Measurements from ENCODE around the gene CDK5RAP2. TPM values are rescaled to one million over a fixed set of nuclear protein-coding genes. Genes with fewer than 3 reads are reported as not detected.

CDK5RAP2 gene
- total RNA-seq, 1 experiment from 2014 or later, result 44.8 TPM

- DNase-seq (ENCODE audit: low read depth), result no peak
Measured at GRCh38 chr9:120438836-120439546, 141.0 kb downstream of the CDK5RAP2 start.

DNA sequence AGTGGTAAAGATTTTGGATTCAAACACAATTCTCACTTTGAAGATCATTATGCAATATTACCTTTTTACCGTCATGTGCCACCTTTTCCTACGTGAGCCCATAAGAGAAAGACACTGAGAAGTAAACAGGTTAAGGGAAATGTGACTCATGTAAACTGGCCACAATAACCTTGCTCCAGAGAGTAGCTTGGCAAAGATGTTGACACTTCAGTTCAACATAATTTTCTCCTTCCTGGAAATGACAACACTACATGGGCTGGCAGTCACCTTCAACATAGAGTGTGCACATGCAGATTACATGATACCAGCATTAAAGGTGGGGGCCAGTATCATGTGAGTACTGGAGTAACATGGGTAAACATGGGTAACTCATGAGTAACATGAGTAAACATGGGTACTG lies 141.9 kb downstream of the CDK5RAP2 start:
- DNase-seq (ENCODE audit: low read depth), result no peak

- DNase-seq (ENCODE audit: low read depth), result peak; percentile 35
Measured at GRCh38 chr9:120436983-120437475, 142.9 kb downstream of the CDK5RAP2 start.

GRCh38 chr9:120436446-120436845 lies 143.5 kb downstream of the CDK5RAP2 start:
- no peak for DNase-seq (ENCODE audit: low read depth)

DNA sequence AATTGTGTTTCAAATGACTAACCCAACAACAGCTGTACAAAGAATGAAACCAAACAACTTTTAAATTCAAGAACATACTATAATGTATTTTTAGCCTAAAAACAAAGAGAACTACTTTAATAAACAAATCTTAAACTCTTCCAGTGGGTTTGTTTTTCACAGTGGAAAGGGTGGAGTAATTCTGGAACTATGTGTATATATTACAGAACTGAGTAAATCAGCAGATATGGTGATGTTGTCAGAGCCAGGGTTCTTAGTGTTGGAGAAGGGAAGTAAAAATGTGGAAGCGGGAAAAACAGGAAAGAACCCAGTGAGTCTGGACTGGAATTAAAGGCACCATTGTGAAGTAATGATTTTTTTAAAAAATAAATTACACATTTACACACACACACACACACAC lies 144.9 kb downstream of the CDK5RAP2 start:
- DNase-seq (ENCODE audit: low read depth), result peak; percentile 60

GRCh38 chr9:120434532-120434931 lies 145.4 kb downstream of the CDK5RAP2 start:
- peak; percentile 78 for DNase-seq (ENCODE audit: low read depth)

DNA sequence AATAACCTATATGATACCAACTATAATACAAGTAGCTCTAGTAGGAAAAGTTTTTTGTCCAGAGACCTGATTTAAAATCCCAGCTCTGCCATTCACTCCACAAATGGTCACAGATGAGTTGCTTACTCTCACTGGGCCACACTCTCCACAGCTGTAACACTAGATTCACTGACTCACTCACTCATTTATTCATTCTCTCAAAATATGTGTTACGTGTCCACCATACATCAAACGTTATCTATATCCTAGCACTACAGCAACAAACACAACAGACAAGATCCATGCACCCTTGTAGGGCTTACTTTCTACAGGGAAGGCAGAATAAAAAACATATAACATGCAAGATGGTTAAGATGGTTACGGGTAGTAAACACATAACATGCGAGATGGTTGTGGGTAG lies 146.3 kb downstream of the CDK5RAP2 start:
- DNase-seq (ENCODE audit: low read depth), result no peak

GRCh38 chr9:120432600-120432999 lies 147.4 kb downstream of the CDK5RAP2 start:
- no peak for DNase-seq (ENCODE audit: low read depth)

GRCh38 chr9:120431268-120431667 lies 148.7 kb downstream of the CDK5RAP2 start:
- no peak for DNase-seq (ENCODE audit: low read depth)

DNA sequence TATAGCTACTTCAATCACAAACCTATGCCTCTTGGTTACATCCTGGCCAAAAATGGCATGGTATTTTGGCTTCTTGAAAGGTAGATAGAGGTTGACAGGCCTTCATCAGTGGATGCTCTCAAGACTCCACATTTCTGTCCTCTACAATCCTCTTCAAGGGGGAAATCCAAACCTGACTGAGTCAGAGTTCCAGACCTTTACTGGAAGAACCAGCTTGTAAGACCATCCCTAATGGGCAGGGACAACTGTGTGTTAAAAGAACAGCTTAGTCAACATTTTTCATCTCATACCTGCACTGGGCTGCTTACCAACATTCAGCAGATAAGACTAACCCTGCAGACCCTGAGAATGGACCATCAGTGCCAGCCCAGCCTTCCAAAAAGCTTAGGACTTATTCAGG lies 155.7 kb downstream of the CDK5RAP2 start:
- DNase-seq (ENCODE audit: low read depth), result peak; percentile 34

- no peak for DNase-seq (ENCODE audit: low read depth)
Measured at GRCh38 chr9:120423812-120424211, 156.2 kb downstream of the CDK5RAP2 start.

DNA sequence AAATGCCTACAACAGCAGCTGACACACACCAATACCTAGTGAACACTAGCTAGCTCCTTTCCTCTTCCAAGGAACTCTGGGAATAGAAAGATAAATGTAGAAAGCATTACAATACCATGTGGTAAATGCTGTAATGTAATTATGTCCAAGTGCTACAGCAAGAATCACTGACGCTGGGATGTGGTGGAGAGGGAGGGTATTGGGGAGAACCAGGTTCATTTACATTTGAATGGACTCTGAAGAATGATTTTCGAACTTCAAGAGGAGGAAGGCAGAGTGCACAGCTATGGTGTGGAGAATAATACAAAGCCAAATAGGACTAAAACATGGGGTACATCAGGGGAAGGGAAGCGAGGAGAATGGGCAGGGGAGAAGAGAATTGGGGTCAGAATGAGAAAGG lies 158.0 kb downstream of the CDK5RAP2 start:
- DNase-seq (ENCODE audit: low read depth), result no peak

DNA sequence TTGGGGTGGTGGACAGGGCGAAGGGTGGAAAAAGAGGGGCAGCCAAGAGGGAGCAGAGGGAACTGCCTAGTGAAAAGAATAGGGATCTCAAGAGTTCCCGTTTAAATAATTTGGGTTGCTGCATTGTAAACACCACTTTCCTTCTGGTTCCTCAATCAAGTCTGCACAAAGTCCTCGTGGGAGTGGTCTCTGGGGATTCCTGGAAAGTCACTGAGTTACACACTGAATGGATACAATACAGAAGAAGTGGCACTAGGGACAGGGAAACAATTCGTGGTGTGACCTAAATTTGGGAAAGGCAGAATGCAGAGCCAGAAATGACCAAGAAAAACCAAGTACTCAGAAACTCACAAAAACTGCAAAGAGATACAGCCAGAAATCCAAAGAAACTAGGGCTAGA lies 161.7 kb downstream of the CDK5RAP2 start:
- no peak for DNase-seq (ENCODE audit: low read depth)

DNA sequence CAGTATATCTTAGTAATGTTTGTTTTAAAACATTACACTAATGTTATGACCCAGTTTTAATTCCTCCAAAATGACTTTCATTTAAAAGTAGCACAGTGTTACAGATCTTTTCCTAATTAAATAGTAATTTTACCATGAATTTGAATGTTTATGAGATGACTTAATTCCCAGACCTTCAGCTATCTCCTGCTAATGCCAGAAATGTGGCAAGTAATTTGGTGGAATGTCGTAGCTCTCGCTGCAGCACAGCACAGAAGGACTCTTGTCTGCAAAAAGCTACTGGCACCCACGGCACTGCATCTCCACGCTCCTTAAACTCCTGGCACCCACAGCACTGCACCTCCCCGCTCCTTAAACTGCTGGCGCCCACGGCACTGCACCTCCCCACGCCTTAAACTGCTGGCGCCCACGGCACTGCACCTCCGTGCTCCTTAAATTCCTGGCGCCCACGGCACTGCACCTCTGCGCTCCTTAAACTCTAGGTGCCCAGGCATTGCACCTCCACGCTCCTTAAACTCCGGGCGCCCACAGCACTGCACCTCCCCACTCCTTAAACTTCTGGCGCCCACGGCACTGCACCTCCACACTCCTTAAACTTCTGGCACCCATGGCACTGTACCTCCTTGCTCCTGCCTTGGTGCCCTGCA lies 163.1 kb downstream of the CDK5RAP2 start:
- no peak for DNase-seq (ENCODE audit: low read depth)

DNA sequence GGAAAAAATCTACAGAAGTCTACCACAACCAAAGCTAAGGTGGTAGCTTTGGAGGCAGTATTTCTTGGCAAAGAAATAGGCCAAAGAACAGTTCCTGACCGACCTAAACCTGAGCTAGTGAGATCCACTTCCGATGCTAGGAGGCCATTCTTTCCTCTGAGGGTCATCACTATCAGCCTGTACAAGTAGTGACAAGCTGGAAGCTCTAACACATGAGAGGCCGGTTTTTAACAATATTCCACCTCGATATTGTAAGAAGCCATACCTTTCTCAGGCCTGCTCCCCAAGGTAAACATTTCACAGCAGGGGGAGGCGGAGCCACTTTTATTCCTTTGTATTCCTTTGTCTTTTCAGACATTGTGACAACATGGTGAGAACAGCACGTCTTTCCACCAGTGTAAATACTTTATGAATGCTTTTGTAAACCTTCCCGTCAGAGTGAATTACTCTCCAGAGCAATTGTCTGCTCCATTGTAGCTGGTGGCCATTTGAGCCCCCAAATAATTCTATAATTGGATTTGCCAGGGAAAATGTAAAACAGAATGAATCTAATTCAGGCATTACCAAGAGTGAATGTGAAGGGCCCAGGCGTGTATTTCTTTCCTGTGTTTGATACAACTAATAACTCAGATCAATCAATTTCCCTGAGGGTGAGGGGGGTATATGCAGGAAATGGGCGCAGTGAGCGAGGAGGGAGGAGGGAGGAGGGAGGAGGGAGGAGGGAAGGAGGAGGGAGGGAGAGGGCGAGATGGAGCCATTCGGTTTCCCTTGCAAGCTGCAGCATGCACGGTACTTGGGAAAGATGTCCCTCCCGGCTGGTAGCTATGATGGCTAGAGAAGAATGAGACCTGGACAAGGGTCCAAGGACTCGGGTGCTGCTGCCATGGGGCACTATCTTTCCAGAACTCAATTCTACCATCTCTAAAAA lies 166.6 kb downstream of the CDK5RAP2 start:
- DNase-seq (ENCODE audit: low read depth), result no peak

DNA sequence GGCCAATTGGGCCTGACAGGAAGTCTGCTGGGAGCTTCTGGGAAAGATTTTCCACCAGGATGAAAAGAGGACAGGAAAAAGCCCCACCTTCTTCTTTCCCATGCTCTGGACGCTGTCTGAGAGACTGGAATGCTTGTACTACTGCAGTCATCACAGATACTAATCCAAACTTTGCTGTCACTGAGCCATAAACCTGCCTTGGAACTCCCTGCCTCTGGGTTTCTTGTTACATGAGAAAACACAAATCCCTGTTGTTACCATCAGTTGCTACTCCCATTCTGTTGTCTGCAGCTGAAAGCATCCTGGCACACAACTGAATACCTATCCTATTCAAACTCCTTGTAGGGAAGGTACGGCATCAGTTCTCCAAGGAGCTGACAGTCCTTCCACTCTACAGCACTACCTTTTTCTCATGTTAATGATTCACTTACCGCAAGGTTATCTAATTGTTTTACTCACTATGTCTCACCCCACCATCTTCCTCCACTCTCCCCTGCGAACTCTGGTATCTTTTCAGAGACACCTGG lies 167.5 kb downstream of the CDK5RAP2 start:
- peak; percentile 37 for DNase-seq (ENCODE audit: low read depth)

- DNase-seq (ENCODE audit: low read depth), result no peak
Measured at GRCh38 chr9:120411862-120412424, 168.0 kb downstream of the CDK5RAP2 start.

DNA sequence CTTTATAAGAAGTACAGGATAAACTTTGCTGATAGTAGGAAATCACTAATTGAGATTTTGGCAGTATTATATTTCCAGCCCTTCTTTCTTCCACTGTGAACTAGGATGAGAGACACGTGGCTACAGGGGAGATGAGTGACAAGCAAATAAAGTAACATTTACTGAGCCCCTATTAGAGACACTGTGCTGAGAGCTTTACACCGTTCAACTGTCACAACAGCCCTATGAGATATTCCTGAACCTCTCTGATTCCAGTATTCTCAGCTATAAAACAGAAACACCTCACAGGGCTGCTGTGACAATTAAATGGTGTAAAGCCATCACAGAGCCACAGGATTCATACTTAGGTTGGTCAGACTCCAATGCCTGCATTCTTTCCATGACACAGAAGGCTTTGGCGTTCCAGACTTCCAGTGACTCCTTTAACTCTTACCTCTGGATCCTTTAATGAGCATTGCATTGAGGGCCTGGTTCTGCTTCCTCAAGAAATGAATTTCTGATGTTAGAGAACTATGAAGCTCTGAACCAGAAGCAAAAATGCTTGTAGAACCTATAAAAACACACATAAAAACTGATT lies 169.0 kb downstream of the CDK5RAP2 start:
- no peak for DNase-seq (ENCODE audit: low read depth)

DNA sequence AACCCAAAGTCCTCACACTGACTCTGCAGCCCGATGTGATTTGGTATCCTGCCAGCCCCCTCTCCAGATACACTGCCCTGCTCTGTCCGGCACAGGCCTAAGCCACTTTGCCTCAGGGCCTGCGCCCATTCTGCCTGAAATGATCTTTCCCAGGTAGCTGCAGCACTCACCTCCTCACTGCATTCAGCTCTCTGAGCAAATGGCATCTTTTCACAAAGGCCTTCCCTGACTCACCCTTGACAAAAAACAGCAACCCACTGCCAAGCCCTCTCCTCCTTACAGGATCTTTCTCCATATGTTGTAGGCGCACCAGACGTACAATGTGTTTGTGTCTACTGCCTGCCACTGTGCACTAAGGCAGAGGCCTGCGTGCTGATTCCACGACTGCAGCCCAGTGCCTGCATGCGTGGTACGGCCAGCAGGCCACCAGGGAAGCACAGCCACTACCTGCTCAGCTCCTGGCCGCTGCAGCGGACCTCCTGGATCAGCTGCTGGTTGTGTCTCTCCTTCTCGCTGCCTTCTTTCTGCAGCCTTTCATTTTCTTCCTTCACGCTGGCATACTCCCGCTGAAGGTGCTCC lies 171.2 kb downstream of the CDK5RAP2 start:
- no peak for DNase-seq (ENCODE audit: low read depth)

GRCh38 chr9:120405860-120406259 lies 174.1 kb downstream of the CDK5RAP2 start:
- DNase-seq (ENCODE audit: low read depth), result no peak

- no peak for DNase-seq (ENCODE audit: low read depth)
Measured at GRCh38 chr9:120405134-120405533, 174.8 kb downstream of the CDK5RAP2 start.
